HG03139 (cell line): ENCODE data around the gene GARNL3.

Source experiments
- ATAC-seq: cut with Tn5 transposase; IDR thresholded peaks from one replicate; pipeline ENCODE4 v1.9.1; 2021; ENCODE audit not compliant: unreplicated experiment

GARNL3 gene

DNA sequence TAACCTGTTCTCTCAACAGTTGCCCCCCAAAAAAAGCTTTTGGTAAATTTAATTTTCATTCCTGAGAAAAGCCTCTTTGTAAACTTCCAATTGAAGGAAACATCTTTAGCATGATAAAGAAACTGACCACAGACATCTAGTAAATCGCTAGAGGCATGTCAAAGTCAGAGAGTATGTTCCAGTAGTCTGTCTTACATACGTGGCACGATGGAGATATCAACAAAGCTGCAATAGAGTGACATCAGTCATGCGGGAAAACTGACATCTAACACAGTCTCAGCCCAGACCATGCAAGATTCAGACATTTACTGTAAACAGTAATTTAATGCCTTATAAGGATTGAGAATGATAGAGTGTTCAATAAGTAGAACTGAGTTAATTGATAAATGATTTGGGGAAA is 45.1 kb downstream of the GARNL3 start:
- ATAC-seq = no peak

DNA sequence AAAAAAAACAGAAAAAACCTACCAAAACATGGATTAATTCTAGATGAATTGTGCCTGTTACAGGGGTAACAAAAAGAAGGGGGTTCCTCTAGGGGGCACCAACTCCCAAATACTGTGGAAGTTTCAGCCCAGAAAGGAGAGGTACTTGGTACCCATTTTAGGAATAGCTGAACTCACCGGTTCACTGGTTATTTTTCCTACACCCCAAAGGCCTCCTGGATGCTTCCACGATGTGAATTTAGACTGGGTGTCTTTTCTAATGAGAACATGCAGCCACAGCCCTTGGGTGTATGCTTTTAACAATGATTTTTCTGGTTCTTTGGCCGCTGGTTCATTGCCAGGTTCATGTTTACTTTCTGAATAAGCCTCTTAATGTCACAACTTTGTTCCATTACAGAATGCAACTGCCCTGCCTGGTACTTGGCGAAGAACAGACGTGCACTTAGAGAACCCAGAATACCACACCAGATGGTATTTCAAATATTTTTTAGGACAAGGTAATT is 46.7 kb downstream of the GARNL3 start:
- ATAC-seq = no peak

GRCh38 chr9:127313042-127313560 is 48.5 kb downstream of the GARNL3 start:
- ATAC-seq = no peak

GRCh38 chr9:127314911-127315310 is 50.3 kb downstream of the GARNL3 start:
- ATAC-seq = no peak

- ATAC-seq = no peak
These were observed 52.2 kb downstream of the GARNL3 start for GRCh38 chr9:127316586-127317323.

GRCh38 chr9:127318651-127319167 is 54.1 kb downstream of the GARNL3 start:
- ATAC-seq = no peak

DNA sequence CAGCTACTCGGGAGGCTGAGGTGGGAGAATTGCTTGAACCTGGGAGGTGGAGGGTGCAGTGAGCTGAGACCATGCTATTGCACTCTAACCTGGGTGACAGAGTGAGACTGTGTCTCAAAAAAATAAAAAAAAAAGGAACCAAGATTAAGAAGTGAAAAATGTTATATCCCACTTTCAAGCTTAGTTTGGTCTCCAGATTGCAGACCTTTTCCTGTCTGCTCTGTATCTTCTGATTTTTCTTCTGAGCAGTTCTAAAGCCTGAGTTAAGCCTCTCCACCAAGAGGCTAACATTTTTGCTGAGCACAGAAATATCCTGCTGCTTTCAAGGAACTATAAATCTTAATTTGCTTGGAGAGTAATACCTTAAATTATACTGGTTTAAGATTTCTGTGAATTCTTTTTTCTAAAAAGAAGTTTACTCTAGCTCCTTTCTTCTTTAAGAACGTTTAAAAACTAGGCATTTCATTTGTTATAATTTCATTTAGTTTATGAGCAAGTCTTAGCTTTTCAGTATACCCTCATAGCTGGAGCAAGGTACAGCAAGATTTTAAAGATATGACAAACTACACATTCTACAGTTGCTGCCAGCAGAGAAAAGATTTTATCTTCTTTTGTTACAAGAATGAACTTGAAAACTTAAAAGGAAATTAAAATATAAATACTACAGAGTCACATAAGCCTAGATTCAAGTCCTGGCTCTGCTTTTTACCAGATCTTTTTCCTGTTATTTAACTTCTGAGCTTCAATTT is 55.0 kb downstream of the GARNL3 start:
- no peak for ATAC-seq

- no peak for ATAC-seq
These were observed 55.5 kb downstream of the GARNL3 start for GRCh38 chr9:127320115-127320378.

DNA sequence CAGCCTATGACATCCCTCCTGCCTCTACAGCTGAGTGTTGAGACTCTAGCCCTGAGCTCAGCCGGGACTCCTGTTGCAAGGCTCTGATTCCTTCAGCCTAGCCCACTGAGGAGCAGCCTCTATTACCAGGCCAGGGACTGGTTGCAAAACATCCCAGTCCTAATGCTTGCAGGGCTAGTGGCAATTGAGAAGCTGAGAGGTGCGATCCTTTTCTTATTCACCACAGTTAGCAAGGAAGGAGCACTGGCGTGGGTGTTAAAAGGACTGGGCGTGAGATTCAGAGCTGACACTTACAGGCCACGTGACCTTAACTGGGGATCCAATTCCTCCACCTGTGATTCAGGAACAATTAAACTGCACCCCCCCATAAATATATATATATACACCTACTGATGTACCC is 58.8 kb downstream of the GARNL3 start:
- no peak for ATAC-seq

- no peak for ATAC-seq
These were observed 65.9 kb downstream of the GARNL3 start for GRCh38 chr9:127330501-127330900.

DNA sequence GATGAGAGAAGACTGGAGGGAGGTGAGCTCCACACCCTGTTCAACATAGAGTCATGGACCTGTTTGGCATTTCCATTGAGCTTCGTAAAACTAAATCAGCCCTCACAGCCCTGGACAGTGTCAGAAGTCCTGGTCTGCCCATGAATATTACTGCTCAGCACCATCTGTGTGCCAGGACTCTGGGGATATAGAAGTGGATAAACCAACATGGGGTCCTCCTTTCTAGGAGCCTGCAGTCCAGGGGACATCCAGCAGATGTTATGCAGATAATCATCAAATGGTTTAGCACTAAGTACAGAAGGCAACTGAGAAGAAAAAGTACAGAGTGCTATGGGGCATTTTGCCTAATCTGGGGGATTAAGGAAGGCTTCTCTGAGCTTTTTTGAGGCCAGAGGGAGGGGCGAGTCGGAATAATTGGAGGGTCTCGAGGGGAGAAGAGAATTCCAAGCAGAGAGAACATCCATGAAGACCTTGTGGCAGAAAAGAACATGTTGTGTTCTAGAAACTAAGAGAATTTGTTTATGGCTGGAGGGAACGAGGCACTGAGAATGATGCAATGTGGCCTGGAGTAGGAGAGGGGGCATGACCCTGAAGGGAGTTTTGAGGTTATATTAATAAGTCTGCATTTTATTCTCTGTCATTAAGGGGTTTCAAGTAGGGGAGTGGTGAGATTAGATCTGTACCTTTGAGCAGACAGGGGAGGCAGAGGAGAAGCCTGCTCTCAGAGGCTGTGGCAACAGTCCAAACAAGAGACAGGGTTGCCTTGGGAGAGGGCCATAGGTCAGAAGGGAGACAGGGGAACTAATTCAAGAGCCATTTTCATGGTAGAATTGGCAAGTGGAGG is 68.9 kb downstream of the GARNL3 start:
- no peak for ATAC-seq

DNA sequence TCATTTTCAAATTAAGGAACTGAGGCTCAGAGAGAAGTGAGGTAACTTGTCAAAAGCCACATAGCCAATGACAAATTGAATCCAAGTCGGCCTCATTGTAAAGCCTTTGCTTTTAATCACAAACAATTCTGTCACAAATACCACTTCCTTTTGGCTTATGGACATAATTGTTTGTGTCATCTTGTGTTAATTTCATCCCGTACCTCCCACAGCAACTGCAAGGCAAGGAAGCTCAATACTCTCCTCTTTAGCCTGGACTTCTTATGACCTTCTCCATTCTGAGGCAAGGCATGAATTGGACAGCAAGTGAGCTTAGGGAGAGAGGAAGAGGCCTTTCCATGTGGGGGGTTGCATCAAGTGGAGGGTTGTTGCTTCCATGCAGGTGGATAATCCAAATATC is 70.2 kb downstream of the GARNL3 start:
- no peak for ATAC-seq

- ATAC-seq = no peak
These were observed 71.5 kb downstream of the GARNL3 start for GRCh38 chr9:127336086-127336485.

DNA sequence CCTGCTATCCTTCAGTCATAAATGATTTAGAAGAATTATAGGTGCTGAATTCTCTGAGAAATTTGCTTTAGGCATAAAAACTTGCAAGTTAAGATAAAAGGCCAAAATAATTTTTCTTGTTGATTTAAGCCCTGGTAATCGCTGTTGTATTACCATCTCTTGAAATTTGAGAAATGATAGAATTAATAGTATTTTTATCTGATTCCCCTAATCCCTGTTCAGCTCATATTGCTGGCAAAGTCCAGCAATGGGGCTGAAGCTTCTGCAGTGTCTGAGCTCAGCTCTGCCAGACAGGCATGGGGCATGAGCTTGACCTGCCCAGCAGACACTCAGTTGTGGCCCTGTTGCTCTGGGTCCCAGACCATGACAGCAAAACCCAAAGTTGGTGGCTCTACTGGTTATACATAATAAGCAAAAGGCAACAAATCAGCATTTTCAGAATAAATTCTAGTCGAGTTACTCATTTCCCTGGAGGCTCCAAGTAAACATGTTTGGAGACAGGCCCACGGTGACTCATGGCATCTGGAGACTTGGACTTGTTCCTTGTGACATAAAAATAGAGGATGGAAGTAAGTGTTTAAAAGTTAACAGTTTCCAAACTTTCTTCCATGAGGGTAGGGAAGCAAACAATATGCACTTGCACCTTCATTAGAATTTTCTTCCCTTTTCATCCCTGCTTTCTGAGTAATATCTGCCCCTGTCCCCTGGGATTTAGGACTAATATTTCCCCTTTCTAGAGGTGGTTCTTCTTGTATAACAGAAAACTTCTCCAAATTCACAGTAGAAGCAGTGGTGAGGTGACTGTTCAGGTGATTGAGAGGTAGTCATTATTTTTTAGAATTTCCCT is 72.2 kb downstream of the GARNL3 start:
- ATAC-seq = no peak

- ATAC-seq = no peak
These were observed 76.1 kb downstream of the GARNL3 start for GRCh38 chr9:127340721-127341120.

DNA sequence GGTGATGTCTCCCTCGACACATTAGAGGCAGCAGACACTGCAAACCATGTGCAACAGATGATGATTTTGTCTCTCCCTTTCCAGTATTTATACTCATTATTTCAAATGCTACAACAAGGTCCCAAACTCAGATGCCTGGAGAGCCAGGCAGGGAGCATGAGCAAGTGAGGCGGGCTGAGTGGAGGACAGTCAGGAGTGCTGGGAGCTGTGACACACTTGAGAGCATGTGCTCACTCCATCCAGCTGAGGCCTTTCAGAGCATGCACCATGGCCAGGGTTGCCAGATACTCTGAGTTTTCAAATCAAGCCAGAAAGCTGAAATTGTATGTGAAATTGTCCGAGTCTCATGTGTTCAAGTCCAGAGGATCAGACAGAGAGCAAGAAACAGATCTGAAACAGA is 76.6 kb downstream of the GARNL3 start:
- no peak for ATAC-seq

GRCh38 chr9:127344368-127345000 is 79.9 kb downstream of the GARNL3 start:
- ATAC-seq = no peak

DNA sequence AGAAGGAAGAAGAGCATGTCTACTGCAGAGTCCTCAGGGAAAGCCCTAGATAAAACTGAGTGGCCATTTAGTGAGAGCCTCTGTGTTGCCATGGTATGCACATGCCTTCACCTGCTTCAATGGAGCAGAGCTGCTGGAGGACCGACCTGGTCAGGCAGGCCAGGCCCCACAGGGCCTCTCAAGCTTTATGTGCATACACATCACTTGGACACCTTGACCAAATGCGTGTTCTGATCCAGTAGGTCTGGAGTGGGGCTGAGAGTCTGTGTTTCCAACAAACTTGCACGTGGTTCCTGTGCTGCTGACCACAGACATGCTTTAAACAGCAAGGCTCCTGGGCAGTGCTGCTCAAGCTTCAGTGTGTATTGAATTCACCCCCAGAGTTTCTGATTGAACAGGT is 81.0 kb downstream of the GARNL3 start:
- no peak for ATAC-seq

GRCh38 chr9:127346584-127346983 is 82.0 kb downstream of the GARNL3 start:
- ATAC-seq = no peak
